ENCODE data around the gene NPTX1. TPM values are rescaled to one million over a fixed set of nuclear protein-coding genes. Genes with fewer than 3 reads are reported as not detected.
A peak's percentile ranks its signal among the peaks of the same experiment; 100 is the strongest.

The NPTX1 gene
- total and polyA plus RNA-seq, 2 donors (not counting 1 experiment from before 2014, with no cell fraction given) = 0.07 to 0.57 TPM

DNA sequence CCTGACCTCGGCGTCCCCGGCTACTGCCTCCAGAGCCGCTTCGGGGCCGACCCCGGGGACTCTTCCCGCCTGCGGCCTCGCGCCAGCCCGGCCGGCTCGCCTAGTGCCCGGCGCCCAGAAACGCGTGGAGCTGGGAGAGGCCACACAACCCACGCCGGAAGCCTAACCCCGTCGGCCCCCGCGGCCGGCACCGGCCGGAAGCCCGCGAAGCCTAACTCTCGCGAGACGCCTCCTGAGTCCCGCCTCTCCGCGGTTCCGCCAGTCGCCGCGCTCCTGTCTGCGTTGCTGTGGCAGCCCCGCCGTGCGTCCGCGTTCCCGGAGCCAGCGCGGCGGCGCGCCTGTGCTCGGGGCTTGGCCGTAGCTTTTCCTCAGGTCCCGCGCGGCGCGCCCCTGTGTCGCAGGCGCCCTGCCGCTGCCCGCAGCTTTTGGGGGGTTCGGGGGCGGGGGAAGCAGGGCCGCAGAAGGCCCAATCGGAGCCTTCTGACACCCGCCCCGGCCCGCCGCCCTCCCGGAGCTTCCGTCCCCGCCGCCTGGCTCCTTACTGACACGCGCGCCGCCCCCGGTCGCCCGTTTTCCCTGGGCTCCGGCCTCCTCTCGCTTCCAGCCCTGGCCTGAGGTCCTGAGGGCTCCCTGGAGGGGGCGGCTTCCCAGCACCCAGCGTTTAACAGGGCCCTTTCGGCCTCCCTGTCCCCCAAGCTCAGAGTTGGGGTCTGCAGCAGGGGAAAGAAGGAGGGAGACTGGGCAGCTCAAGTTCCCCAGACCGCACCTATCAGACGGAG, 21.7 kb downstream of the NPTX1 start:
- DNase-seq = peak; percentile 97
- peak overlapping the region; percentile 97 for H3K4me2 ChIP-seq (replicated peaks; ENCODE audit: low read depth, low read length, poor library complexity, severe bottlenecking)
- CTCF ChIA-PET = interaction anchor here (0.8 to 1.5 kb wide), 4 partner anchors 27 to 534 kb away, joined by 3 to 6 read pairs (median 4); no protein-coding TSS in a partner anchor
- no peaks in the 10 kb centered on the region for H3K36me3 ChIP-seq (replicated peaks in 1 of 2; ENCODE audit: control extremely low read depth in 1 of 2, control insufficient read depth in 1 of 2, extremely low read depth in 1 of 2, insufficient read depth in 2 of 2, low read length in 1 of 2)
- intact Hi-C loops (cut with micrococcal nuclease) = loop anchor here (1.0 kb wide), 2 partner anchors 39 to 90 kb away; partner anchors contain the start of genes ENDOV and RPTOR
- Mint-ChIP-seq H3K27ac (peak overlapping the region; percentile 96), H3K9me3 (ENCODE audit: insufficient read depth) (no peaks in the 10 kb centered on the region), H3K4me3 (peak overlapping the region; percentile 91), H3K27me3 (peaks cover 20% of the 10 kb centered on the region), H3K4me1 (peaks cover 18% of the 10 kb centered on the region)
- POLR2A ChIA-PET = interaction anchor here (0.6 to 1.2 kb wide), 9 partner anchors 22 to 580 kb away, joined by 3 to 4 read pairs (median 3); partner anchors contain the start of genes BAIAP2, GAA and NPTX1
- no peaks in the 10 kb centered on the region for H4K20me1 ChIP-seq (ENCODE audit: control insufficient read depth, insufficient read depth, low read length, poor library complexity, severe bottlenecking)
- H3K27me3 ChIP-seq (replicated peaks in 1 of 4; ENCODE audit: control extremely low read depth in 1 of 4, control insufficient read depth in 3 of 4, insufficient read depth in 4 of 4, low read length in 3 of 4) = peaks cover 0 to 28% (median 0%) of the 10 kb centered on the region in 4 experiments
- peak overlapping the region; percentile 92 for H2AFZ ChIP-seq (ENCODE audit: insufficient read depth, low read depth, low read length, poor library complexity, severe bottlenecking)
- H3K9ac ChIP-seq (ENCODE audit: low read length) = peak overlapping the region; percentile 96
- peak overlapping the region; percentile 92 to 99 for H3K27ac ChIP-seq (ENCODE audit: low read length in 2 of 2)
- H3K4me3 ChIP-seq (ENCODE audit: control extremely low read depth in 1 of 5, extremely low read depth in 1 of 5, insufficient read depth in 1 of 5, low read depth in 2 of 5, low read length in 4 of 5) = peak overlapping the region; percentile 23 to 88 (median 87)
- H3K9me3 ChIP-seq (ENCODE audit: control extremely low read depth in 1 of 3, control insufficient read depth in 2 of 3, insufficient read depth in 1 of 3, low read length in 2 of 3) = peaks cover 0 to 10% (median 0%) of the 10 kb centered on the region in 3 donors
- peaks cover 7 to 17% of the 10 kb centered on the region in 2 donors for H3K4me1 ChIP-seq (ENCODE audit: control insufficient read depth in 2 of 2, insufficient read depth in 2 of 2, low read length in 2 of 2)
- TF ChIP-seq EZH2 (IDR thresholded peaks at IDR 0.05; ENCODE audit: borderline replicate concordance, insufficient read depth, low read depth, low read length, poor library complexity, severe bottlenecking) = no peak
- TF ChIP-seq, protein P1, sequence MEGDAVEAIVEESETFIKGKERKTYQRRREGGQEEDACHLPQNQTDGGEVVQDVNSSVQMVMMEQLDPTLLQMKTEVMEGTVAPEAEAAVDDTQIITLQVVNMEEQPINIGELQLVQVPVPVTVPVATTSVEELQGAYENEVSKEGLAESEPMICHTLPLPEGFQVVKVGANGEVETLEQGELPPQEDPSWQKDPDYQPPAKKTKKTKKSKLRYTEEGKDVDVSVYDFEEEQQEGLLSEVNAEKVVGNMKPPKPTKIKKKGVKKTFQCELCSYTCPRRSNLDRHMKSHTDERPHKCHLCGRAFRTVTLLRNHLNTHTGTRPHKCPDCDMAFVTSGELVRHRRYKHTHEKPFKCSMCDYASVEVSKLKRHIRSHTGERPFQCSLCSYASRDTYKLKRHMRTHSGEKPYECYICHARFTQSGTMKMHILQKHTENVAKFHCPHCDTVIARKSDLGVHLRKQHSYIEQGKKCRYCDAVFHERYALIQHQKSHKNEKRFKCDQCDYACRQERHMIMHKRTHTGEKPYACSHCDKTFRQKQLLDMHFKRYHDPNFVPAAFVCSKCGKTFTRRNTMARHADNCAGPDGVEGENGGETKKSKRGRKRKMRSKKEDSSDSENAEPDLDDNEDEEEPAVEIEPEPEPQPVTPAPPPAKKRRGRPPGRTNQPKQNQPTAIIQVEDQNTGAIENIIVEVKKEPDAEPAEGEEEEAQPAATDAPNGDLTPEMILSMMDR (IDR thresholded peaks at IDR 0.05) = no peak
- H3K79me2 ChIP-seq (ENCODE audit: control insufficient read depth, insufficient read depth, low read length) = no peaks in the 10 kb centered on the region
- ATAC-seq (ENCODE audit: low read depth) = peak; percentile 92
- WGBS (ENCODE audit: insufficient coverage) = under 1% methylated on average over 86 of the region's 88 CpGs
